Activated T-helper 1 cell treated with anti-CD3 and anti-CD28 coated beads, Interleukin-12 subunit alpha, Interleukin-12 subunit beta, Interleukin-2, Interleukin-4 antibody, amounts not matched to agents 30 ng/mL and 10 ng/mL and 1 ng/mL, durations not matched to agents 14 hours and 24 hours and 36 hours (primary cell): ENCODE measurements around the gene PSTPIP2. TPM values are rescaled to one million over a fixed set of nuclear protein-coding genes. Genes with fewer than 3 reads are reported as not detected.

Experiments used
- DNase-seq: peaks from one replicate; pipeline ENCODE4 v3.0.0; 2021; ENCODE audit warnings: low spot score
- H3K27ac Mint-ChIP-seq: one replicate; pipeline ENCODE4 v1.8.0; 2021; ENCODE audit warnings: mild to moderate bottlenecking, mixed read lengths
- H3K27me3 Mint-ChIP-seq: one replicate; pipeline ENCODE4 v1.8.0; 2022; ENCODE audit warnings: mild to moderate bottlenecking, moderate library complexity, mixed read lengths; ENCODE audit not compliant: insufficient read depth
- H3K36me3 Mint-ChIP-seq: one replicate; pipeline ENCODE4 v1.8.0; 2021; ENCODE audit warnings: low read depth, mixed read lengths
- H3K4me1 Mint-ChIP-seq: one replicate; pipeline ENCODE4 v1.8.0; 2021; ENCODE audit warnings: low read depth, mixed read lengths
- H3K4me3 Mint-ChIP-seq: one replicate; pipeline ENCODE4 v1.8.0; 2021; ENCODE audit warnings: mild to moderate bottlenecking, moderate library complexity, mixed read lengths
- H3K9me3 Mint-ChIP-seq: one replicate; pipeline ENCODE4 v1.8.0; 2021; ENCODE audit warnings: mixed read lengths
- intact Hi-C: fragments of 100-400 bp; cut with micrococcal nuclease; formaldehyde crosslinking; loops from one replicate; pipeline ENCODE4 v1.15.1; 2024
- total RNA-seq: library from RNA; stranded (reverse); gene quantifications from 2 replicates; pipeline ENCODE4 v1.2.3, GENCODE V29; 2022

PSTPIP2 gene, protein sequence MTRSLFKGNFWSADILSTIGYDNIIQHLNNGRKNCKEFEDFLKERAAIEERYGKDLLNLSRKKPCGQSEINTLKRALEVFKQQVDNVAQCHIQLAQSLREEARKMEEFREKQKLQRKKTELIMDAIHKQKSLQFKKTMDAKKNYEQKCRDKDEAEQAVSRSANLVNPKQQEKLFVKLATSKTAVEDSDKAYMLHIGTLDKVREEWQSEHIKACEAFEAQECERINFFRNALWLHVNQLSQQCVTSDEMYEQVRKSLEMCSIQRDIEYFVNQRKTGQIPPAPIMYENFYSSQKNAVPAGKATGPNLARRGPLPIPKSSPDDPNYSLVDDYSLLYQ
- total RNA-seq, result 19.2 and 23.6 TPM in 2 replicates

DNA sequence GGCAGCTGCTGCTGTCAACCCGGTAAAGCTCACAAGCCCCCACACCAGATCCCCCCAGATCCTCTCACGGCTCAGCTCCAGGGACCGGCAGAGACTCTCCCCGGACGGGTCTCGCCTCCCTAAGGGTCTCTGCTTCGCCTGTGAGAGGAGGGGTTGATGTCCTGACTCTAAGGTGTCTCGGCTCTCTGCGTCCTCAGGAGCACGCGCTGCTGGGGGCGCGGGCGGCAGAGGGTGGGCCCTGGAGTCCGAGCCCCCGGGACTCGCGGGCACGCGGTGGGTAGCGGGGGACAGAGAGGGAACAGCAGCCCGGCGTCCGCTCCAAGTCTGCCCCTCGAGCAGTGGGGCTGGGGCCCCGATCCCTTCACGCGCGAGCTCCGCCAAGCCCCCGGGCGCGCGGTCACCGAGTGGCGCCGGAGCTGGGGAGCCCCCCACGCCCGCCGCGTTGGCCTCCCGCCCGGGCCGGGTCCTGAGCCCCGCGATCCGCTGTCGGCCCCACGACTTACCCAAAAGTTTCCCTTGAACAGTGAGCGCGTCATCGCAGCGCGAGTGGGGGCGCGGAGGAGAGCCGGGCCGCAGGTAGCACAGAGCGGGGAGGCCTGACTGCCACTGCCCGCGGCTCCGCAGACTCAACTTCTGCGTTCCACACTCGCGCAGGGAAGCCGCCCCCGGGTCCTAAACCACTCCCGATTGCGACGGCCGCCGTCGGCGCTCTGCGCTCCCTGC is at the start of gene PSTPIP2:
Gene PSTPIP2 (minus strand): TSS at position 608 of the 723 bp plus-strand sequence. CDS start 72 bp downstream, at position 536.
- intact Hi-C loops, result loop anchor here (2.0 to 10.0 kb wide), 7 partner anchors 17 to 797 kb away; partner anchors contain the start of genes HAUS1 and SLC14A1
- Mint-ChIP-seq H3K4me3 (peak within 1 kb of the TSS; percentile 84), H3K27ac (peak within 1 kb of the TSS; percentile 86)

DNA sequence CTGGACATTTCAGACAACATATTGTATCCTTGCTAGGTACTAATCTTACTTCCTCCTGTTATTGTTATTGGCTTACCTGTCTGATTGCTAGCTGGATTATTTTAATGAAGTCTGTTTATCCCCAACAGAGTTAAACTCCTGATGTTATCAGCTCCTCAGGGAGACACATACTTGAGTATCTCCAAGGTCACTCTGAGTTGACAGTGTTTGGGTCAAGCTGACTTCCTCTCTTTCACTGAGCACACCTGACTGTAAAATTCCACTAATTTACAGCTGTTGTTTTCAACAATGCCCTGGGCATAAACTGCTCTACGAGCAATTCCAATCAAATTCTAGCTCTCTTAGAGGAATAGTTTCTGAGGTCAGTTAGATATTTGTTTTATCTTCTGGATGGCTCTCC is 41.7 kb upstream of the PSTPIP2 start:
- no peaks in the 10 kb centered on the region for H3K4me1 Mint-ChIP-seq

More for the DNA sequence above, at the start of gene PSTPIP2:
- Mint-ChIP-seq H3K9me3 (no peaks in the 10 kb centered on the region), H3K36me3 (peaks cover 6% of the 10 kb centered on the region), H3K4me1 (peaks cover 44% of the 10 kb centered on the region), H3K27me3 (peaks cover 3% of the 10 kb centered on the region)
- DNase-seq, result peak; percentile 55

DNA sequence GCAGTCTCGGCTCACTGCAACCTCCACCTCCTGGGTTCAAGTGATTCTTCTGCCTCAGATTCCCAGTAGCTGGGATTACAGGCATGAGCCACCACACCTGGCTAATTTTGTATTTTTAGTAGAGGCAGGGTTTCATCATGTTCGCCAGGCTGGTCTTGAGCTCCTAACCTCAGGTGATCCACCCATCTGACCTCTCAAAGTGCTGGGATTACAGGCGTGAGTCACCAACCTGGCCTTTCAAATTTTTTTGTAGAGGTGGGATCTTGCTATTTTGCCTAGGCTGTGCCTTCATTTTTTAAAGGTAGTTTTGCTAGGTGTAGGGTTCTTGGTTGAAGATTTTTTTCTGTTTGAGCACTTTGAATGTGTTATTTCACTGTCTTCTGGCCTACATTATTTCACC is 38.3 kb upstream of the PSTPIP2 start:
- DNase-seq, result no peak
- peaks cover 6% of the 10 kb centered on the region for H3K4me1 Mint-ChIP-seq
- no peak overlapping the region for H3K4me3 Mint-ChIP-seq
- peaks cover 25% of the 10 kb centered on the region for H3K36me3 Mint-ChIP-seq
- no peak overlapping the region for H3K27ac Mint-ChIP-seq
- intact Hi-C loops, result no loop called here
- H3K9me3 Mint-ChIP-seq, result no peaks in the 10 kb centered on the region
- no peaks in the 10 kb centered on the region for H3K27me3 Mint-ChIP-seq

More for the DNA sequence above, 41.7 kb upstream of the PSTPIP2 start:
- Mint-ChIP-seq H3K36me3 (peaks cover 28% of the 10 kb centered on the region), H3K27ac (no peak overlapping the region), H3K27me3 (no peaks in the 10 kb centered on the region), H3K4me3 (no peak overlapping the region), H3K9me3 (no peaks in the 10 kb centered on the region)
- no peak for DNase-seq
- intact Hi-C loops, result no loop called here

DNA sequence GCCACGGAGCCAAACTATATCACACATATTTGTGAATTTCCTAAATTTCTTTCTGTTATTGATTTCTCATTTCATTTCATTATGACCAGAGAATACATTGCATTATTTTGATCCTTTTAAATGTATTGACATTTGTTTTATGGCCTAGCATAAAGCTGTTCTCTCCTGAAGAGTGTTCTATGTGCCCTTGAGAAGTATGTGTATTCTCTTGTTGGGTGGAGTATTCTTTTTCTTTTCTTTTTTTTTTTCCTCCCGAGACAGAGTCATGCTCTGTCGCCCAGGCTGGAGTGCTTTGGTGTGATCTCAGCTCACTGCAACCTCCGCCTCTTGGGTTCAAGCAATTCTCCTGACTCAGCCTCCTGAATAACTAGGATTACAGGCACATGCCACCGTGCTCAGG is 37.3 kb upstream of the PSTPIP2 start:
- Mint-ChIP-seq H3K9me3 (no peaks in the 10 kb centered on the region), H3K27me3 (no peaks in the 10 kb centered on the region), H3K4me3 (no peak overlapping the region), H3K36me3 (peaks cover 31% of the 10 kb centered on the region), H3K27ac (no peak overlapping the region), H3K4me1 (peaks cover 14% of the 10 kb centered on the region)
- intact Hi-C loops, result no loop called here
- no peak for DNase-seq

DNA sequence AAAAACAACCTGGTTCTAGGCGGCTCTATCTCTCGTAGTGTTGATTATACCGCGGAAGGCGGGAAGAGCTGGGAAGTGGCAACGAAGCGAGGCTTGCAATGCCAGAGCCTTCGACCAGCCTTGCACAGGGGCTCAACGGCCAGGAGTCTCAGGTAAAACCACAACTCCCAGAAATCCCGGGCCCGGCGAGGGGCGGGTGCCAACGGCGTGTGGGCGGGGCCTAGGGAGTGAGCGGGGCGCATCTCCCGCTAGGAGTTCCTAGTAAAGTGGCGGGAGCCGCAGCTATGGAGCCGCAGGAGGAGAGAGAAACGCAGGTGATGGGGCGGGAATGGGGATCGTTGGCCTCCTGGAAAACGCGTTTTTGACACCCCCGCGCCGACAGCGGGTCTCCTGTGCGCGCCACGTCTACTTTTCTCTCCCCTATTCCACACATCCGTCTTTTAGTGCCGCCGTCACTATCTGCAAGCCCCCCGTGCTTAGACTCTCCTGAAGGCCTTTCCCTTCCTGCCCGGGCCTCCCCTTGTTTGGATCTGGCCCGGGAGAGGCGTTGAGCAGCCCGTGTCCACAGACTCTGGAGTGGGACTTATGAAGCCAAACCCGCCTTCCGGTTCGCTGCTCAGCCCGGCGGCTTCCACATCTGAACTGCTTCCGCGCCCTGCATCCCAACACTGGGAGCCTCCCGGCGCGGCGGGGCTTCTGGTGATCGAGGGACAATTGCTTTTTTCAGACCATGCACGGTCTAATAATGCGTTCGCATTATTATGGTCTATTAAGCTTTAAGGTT is 32.3 kb upstream of the PSTPIP2 start, which contains the start of gene HAUS1:
Gene HAUS1 (plus strand): TSS at position 258 of the 784 bp plus-strand sequence. CDS start 27 bp downstream, at position 285.
- DNase-seq, result peak; percentile 79
- H3K36me3 Mint-ChIP-seq, result peaks cover 16% of the 10 kb centered on the region
- H3K27me3 Mint-ChIP-seq, result peaks cover 2% of the 10 kb centered on the region
- H3K4me3 Mint-ChIP-seq, result peak within 1 kb of the TSS; percentile 96
- peak within 1 kb of the TSS; percentile 90 for H3K27ac Mint-ChIP-seq
- H3K9me3 Mint-ChIP-seq, result no peaks in the 10 kb centered on the region
- peaks cover 21% of the 10 kb centered on the region for H3K4me1 Mint-ChIP-seq
- intact Hi-C loops, result loop anchor here (1.0 to 5.0 kb wide), 5 partner anchors 10 to 146 kb away; partner anchors contain the start of gene PSTPIP2

DNA sequence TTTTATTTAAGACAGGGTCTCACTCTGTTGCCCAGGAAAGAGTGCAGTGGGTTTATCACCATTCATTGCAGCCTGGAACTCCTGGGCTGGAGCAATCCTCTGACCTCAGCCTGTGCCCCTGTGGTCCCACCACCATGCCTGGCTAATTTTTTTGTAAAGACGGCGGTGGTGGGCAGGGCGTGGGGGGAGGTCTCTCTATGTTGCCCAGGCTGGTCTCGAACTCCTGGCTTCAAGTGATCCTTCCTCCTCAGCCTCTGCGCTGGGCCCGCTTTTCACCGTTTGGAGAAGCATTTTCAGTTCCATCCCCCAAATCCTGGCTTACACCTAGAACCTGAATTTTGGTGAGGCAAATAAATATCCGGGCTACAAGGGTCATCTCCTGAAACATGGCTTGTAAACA is 27.4 kb upstream of the PSTPIP2 start:
- intact Hi-C loops, result loop anchor here (2.0 to 10.0 kb wide), 2 partner anchors 113 to 815 kb away; partner anchors contain the start of genes KATNAL2 and PIAS2

DNA sequence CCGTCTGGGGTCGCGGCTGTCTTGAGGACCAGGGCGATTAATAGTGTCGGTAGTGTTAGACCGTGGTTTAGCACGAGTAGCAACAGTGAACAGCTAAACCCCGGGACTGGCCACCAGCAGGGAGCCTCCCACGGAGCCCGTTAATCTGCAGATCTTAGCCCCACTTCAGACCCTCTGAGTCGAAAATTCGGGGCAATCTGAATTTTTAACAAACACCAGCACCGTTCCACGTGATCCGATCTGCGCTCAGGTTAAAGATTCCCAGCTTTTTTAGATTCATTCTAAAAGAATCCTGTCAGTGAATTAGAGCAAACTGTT is 26.5 kb upstream of the PSTPIP2 start:
- peaks cover 24% of the 10 kb centered on the region for H3K4me1 Mint-ChIP-seq
- peaks cover 3% of the 10 kb centered on the region for H3K27me3 Mint-ChIP-seq
- H3K4me3 Mint-ChIP-seq, result peak overlapping the region; percentile 99
- H3K27ac Mint-ChIP-seq, result peak overlapping the region; percentile 99
- no peaks in the 10 kb centered on the region for H3K9me3 Mint-ChIP-seq
- DNase-seq, result no peak
- H3K36me3 Mint-ChIP-seq, result peaks cover 25% of the 10 kb centered on the region
- intact Hi-C loops, result loop anchor here (1.0 to 10.0 kb wide), 4 partner anchors 75 to 816 kb away; partner anchors contain the start of genes EPG5, KATNAL2 and PIAS2

More for the DNA sequence above, 27.4 kb upstream of the PSTPIP2 start:
- Mint-ChIP-seq H3K27me3 (peaks cover 3% of the 10 kb centered on the region), H3K27ac (no peak overlapping the region), H3K4me3 (no peak overlapping the region), H3K36me3 (peaks cover 21% of the 10 kb centered on the region), H3K9me3 (no peaks in the 10 kb centered on the region), H3K4me1 (peaks cover 26% of the 10 kb centered on the region)
- no peak for DNase-seq

DNA sequence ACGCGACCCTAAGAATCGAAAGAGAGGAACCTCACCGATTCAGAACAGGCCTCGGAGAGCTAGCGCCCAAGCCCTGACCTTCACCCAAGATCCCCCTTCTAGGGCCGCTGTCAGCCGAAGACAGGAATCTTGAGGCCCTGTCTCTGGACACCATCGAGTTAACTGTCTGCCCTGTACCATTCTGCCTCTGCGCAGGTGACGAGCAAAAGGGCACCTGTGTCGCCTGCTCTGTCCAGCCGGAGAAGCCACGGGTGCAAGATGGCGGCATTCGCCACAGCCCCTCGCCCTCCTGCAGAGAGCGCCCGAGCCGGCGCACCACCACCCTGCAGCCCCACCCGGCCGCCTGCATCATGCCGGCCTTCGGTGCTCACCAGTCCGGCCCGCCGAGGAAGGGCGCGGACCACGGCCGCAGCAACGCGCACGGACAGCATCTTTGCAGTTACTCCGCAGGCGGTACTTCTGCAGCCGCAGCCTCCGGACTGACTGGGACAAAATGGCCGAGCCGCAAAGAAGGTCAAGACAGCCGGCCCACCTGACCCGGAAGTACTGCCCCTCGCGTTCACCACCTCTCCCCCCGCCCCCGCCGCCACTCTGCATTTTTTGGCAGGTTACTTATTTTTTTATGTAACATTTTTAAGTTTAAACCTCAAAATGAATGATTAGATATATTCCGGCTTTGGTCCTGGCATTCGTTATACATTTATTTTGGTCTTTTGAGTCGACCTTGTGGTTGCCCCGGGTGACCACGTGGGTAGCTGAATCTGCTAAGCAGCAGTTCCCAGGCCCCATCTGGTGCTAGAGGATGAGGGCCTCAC is 25.9 kb upstream of the PSTPIP2 start, which contains the start of gene ATP5F1A:
Gene ATP5F1A (minus strand): TSS at position 496 of the 815 bp plus-strand sequence. CDS start 65 bp downstream, at position 431.
- intact Hi-C loops, result loop anchor here (1.0 to 10.0 kb wide), 5 partner anchors 75 to 817 kb away; partner anchors contain the start of genes EPG5, KATNAL2 and PIAS2
- Mint-ChIP-seq H3K36me3 (peaks cover 27% of the 10 kb centered on the region), H3K27me3 (peaks cover 3% of the 10 kb centered on the region), H3K4me3 (peak within 1 kb of the TSS; percentile 99), H3K4me1 (peaks cover 23% of the 10 kb centered on the region), H3K9me3 (no peaks in the 10 kb centered on the region), H3K27ac (peak within 1 kb of the TSS; percentile 99)
- DNase-seq, result peak; percentile 76

DNA sequence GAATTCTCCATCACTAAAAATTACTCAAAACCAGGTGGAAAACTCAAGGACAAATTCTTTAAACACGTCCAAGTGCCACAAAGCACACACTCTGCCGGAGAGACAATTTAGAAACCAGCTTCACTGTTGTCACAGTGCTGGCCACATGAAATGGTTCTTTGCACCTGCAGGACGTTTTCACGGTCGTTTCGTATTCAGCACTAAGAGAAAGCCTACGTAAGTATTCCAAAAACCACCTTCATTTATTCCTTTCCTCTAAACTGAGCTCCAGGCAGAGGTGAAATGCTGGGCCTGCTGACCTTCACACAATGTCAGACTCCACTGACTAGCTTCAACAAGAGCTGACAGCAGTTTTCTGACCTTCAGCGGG is 25.4 kb upstream of the PSTPIP2 start:
- Mint-ChIP-seq H3K36me3 (peaks cover 30% of the 10 kb centered on the region), H3K4me1 (peaks cover 23% of the 10 kb centered on the region), H3K27me3 (peaks cover 3% of the 10 kb centered on the region), H3K4me3 (peak overlapping the region; percentile 99), H3K9me3 (no peaks in the 10 kb centered on the region), H3K27ac (peak overlapping the region; percentile 99)
- DNase-seq, result no peak
- intact Hi-C loops, result loop anchor here (1.0 to 10.0 kb wide), 2 partner anchors 153 to 817 kb away; partner anchors contain the start of genes KATNAL2 and PIAS2

DNA sequence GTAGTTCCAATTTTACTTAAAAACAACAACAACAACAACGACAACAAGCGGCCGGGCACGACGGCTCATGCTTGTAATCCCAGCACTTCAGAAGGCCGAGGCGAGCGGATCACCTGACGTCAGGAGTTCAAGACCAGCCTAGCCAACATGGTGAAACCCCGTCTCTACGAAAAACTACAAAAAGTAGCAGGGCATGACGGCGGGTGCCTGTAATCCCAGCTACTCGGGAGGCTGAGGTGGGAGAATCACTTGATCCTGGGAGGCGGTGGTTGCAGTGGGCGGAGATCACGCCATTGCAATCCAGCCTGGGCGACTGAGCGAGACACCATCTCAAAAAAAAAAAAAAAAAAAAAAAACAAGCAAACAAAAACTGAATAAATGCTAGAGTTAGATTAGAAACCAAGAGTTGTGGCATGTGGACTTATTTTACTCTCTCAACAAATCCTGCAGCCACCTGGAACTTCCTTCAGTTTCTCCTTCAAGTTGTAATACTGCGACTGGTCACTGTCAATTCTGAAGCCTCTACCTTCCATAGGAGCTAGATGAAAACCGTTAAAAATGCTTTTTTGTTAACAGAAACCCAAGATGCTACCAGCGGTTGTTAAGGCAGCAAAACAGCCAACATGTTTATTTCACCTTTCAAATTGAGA is 24.7 kb upstream of the PSTPIP2 start:
- intact Hi-C loops, result loop anchor here (1.0 to 10.0 kb wide), 2 partner anchors 154 to 818 kb away; partner anchors contain the start of genes KATNAL2 and PIAS2
- peaks cover 23% of the 10 kb centered on the region for H3K4me1 Mint-ChIP-seq
- H3K4me3 Mint-ChIP-seq, result peak overlapping the region; percentile 99
- no peak for DNase-seq
- peaks cover 34% of the 10 kb centered on the region for H3K36me3 Mint-ChIP-seq
- peak overlapping the region; percentile 99 for H3K27ac Mint-ChIP-seq
- H3K9me3 Mint-ChIP-seq, result no peaks in the 10 kb centered on the region
- peaks cover 3% of the 10 kb centered on the region for H3K27me3 Mint-ChIP-seq

DNA sequence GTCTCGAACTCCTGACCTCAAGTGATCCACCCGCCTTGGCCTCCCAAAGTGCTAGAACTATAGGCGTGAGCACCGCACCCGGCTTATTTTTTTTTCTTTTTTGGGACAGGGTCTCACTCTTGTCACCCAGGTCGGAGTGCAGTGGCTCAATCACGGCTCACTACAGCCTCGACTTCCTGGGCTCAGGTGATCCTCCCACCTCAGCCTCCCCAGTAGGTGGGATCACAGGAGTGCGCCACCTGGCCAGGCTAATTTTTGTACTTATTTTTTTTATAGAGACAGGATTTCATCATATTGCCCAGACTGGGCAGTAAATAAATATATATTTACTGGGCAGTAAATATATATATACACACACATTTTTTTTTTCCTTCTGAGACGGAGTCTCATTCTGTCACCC is 23.5 kb upstream of the PSTPIP2 start:
- intact Hi-C loops, result loop anchor here (10.0 kb wide), 1 partner anchor 819 kb away; the partner anchor contains the start of genes KATNAL2 and PIAS2
- H3K27ac Mint-ChIP-seq, result no peak overlapping the region
- peak overlapping the region; percentile 43 for H3K4me3 Mint-ChIP-seq

More for the DNA sequence above, 23.5 kb upstream of the PSTPIP2 start:
- H3K36me3 Mint-ChIP-seq, result peaks cover 46% of the 10 kb centered on the region
- H3K27me3 Mint-ChIP-seq, result peaks cover 2% of the 10 kb centered on the region
- no peaks in the 10 kb centered on the region for H3K9me3 Mint-ChIP-seq
- H3K4me1 Mint-ChIP-seq, result peaks cover 36% of the 10 kb centered on the region
- no peak for DNase-seq
